Dermis microvascular lymphatic vessel endothelial cell (primary cell): ENCODE data around the gene NMRK1. TPM values are rescaled to one million over a fixed set of nuclear protein-coding genes. Genes with fewer than 3 reads are reported as not detected.

Source experiments
- DNase-seq, 2 donors: peaks; one replicate each; pipeline versions ENCODE4 v3.0.0 to v3.0.0-alpha.2; 2010; ENCODE audit warnings: low read depth in 2 of 2
- total RNA-seq: library from RNA; depleted of rRNA; stranded (reverse); fragments of >200 nt; gene quantifications from 2 replicates; pipeline ENCODE4 v1.2.1, GENCODE V29; 2014

The NMRK1 gene
- total RNA-seq, 1 donor from 2014 or later, result 19.4 TPM

DNA sequence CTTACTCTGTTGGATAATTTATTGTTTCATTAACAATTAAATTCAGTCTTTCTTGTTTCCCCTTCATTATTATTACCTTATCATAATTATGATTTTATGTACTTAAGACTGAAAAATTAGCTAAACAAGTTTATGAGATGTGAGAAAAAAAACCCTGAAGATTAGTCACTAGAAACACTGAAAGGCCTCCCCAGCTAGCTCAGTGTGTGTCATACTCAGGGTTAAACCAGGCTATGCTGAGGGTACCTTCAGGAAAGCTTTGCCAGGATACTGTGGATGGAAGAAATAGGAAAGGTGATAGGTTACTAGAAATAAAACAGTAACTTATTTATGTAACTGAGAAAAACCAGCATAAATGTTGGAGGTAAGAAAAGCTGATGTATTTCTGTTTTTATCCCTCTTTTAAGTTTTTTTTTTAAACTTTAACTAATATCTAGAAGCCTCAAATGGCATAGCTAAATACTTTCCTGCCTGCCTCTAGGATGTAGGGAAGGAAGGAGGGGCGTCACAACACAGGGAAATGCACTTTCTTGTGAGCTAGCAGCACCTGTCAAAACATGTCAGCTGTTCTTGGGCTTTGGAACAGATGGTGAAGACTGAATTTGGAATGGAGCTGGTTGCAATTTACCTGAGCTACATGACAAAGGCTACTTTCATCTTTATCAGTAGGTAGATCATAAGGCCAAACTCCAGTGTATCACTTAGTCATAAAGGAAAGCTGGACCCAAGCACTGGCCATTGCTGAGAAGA, 24.2 kb downstream of the NMRK1 start:
- DNase-seq, result no peak

DNA sequence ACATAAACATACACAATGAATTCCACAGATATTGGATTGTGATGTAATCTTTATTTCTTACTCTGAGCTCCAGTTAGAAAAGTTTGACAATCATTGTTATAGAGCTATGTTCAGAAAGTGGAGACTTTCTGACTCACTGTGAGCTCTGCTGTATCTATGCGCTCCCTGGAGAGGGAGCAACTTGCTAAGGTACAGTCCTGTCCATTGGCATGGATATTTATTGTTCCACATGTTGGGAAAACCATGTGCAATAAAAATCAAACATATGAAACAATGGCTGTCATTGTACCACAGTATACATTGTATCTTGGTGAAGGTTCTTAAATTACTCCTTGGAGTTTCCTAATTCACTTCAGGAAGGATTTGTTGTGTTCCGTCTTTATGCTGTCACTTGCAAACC, 26.8 kb downstream of the NMRK1 start:
- no peak for DNase-seq

DNA sequence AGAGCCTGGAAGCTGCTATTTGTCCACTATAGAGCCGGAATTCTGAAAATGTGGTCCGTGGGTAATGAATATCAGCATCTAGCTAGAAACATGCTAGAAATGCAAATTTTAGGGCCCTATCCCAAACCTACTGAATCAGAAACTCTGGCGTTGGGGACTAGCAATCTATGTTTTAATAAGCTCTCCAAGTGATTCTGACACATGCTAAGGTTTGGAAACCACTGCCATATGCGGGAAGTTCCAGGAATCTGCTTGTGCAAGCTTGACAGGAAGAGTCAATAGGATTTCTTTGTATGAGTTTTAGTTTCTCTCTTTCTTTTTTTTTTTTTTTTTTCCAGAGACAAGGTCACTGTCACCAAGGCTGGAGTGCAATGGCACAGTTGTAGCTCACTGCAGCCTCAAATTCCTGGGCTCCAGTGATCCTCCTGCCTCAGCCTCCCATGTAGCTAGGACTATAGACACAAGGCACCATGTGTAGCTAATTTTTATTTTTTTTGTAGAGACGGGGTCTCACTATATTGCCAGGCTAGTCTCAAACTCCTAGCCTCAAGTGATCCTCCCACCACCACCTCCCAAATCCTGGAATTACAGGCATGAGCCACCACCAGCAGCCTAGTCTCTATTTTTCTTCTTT, 33.5 kb downstream of the NMRK1 start:
- no peak for DNase-seq

DNA sequence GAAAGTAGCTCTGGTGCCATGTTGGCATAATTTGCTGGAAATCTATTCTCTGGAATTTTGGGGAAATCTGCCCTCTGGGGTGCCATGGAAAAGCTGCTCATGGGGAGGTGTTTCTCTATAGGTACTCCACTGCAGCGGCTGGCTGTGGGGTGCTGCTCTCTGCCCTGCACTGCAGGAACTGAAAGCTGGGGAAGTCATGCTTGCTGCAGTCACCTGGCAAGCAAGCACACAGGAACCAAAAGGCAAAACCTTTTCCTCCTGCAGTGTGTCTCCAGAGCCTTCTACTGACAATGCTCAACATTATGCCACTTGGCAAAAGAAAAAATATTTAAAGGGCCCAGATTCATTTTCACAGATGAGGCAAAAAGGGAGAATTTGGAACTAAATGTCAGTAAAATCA, 34.1 kb downstream of the NMRK1 start:
- DNase-seq, result no peak

DNA sequence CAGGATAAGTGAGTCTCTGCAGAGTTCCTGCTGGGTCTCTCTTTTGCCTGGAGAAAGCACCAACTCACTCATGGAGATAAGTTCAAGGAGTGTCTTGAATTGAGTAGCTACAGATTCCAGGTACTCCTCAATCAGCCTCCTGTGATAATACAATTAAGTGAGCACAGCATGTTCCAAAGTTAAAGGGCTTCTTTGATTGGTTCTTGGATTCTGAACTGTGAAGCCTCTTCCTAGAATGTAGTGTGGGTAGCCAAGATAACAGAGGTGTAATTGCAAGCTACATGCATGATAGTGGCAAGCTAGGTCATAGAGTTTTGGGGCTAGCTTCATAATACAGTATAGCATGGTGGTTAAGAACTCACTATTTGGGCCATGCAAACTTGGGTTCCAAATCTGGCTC, 36.7 kb downstream of the NMRK1 start:
- no peak for DNase-seq

DNA sequence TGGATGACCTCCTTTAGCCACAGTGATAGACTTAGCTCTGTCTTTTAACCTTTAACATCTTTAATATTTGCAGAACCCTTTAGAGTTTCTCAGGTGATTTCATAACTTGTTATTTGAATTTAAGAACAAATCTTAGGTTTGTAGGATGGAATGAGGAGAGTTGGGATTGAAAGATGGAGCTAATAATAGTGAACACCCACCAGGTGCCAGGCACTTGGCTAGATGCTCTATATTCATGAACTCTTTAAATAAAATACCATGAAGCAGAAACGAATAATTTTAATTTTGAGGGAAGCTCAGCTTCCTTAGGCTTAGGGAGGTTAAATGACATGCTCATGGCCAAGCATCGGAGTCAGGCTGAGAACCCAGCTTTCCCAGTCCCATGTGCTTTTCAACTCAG, 40.4 kb downstream of the NMRK1 start:
- DNase-seq, result no peak

DNA sequence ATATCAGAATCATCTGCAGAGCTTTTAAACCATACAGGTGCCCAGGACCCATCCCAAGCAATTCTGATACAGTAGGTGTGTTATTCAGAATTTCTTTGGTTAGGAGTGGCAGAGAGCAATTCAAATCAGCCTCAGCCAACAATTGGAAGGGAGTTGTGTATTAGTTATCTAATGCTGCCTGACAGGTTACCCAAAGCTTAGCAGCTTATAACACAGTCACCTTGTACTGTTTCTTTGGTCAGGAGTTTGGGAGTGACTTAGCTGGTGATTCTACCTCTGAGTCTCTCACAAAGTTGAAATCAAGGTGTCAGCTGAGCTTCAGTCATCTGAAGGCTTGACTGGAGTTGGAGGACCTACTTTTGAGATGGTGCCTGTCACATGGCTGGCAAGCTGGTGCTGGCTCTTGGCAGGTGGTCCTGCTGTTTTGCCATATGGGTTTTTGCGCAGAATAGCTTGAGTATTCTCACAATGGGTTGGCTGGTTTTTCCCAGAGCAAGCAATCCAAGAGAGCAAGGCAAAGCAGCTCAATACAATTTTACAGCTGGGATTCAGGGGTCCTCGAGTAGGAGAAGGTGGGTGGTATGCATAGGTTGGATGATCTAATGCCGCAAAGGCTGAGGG, 41.1 kb downstream of the NMRK1 start:
- no peak for DNase-seq

DNA sequence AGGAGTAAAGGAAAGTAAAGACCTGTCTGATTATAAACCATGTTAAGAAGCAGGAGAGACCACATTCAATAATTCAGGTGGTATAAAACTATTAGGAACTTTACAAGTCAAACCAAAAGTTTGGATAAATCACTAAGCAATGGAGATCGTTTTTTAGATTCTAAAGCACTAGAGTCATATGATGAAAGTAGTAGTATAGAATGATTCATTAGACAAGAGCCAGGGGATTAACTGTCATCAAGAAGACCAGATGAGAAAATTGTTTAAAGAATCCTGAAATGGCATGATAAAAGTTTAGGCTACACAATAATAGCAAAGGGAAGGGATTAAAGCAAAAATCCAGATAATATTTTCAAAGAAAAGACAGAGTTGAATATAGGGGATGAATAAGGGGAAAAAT, 46.9 kb downstream of the NMRK1 start:
- DNase-seq, result no peak

DNA sequence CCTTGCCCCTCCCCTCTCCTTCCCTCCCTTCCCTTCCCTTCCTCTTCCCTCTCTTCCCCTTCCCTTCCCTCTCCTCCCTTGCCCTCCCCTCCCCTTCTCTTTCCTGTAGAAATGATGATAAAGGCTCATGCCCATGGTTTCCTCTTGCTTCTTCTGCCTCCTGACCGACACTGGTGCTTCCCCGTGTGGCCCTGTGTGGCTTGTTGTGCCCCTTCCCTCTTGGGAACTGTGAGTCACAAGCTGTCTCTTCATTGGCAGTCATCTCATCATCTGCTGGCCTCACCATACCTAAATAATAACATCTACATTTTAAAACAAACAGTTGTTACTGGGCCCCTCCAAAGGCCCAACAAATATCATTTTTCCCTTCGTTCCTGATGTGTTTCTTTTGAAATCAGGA, 48.2 kb downstream of the NMRK1 start:
- DNase-seq, result no peak

DNA sequence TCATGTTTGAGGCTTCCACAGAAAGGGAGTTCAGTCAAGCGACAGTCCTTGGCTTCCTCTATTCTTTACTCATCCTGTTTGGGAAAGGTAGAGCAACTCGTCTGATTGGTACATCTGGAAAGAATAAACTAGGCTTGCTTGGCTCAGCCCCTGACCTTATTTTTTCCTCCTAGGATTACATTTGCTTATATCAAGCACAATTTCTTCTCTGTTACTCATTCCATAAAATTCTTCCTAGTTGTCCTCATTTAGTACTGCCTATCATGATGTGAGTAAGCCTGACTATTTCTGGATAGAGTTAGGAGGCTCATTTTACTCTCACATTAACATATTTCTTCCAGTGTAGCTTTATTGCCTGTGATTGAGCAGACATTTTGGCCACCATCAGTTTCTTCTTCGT, 48.9 kb downstream of the NMRK1 start:
- DNase-seq, result no peak

DNA sequence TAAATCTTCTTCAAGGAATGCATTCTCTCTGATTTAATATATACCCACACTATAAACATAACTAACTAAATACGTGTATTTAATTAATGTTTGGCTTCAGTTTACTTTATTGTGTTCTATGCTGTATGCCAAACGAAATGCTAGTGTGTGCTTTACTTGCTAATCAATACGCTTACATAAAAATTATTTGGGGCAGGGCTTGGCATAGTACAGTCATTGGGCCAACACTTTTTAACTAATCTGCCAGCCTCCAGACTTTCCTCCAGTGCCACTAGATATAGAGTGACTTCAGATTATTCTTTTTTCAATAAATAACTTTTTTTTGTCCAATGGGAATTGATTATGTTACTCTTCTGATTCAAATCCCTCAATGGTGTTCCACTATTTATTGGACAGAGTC, 51.2 kb downstream of the NMRK1 start:
- no peak for DNase-seq

DNA sequence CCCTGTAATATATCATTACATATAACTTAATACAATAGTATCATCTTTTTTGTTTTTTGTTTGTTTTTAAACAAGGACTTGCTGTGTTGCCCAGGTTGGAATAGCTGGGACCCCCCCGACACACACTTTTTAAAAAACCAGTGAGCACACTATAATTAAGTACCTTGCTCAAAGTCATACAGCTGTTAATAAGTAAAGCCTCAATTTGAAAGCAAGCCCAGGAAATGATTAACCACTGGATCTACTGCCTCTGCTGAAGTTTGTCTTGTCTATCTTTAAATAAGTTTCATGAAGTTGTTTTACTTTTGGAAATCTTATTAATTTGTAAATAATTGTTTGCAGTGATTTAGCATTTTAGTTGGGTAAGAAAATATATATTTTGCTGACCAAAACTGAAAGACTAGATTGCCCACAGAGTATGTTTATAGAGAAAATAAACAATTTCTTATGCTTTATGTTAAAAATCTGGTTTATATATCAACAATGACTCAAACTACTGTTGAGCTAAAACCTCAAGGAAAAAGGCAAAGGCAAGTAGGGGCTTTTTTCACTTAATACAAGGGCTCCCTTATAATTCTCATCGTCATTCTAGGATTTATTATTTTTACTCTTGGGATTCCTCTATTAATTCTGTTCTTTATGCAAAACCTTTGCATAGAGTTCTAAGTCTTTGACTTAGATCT, 54.0 kb downstream of the NMRK1 start:
- DNase-seq, result no peak

DNA sequence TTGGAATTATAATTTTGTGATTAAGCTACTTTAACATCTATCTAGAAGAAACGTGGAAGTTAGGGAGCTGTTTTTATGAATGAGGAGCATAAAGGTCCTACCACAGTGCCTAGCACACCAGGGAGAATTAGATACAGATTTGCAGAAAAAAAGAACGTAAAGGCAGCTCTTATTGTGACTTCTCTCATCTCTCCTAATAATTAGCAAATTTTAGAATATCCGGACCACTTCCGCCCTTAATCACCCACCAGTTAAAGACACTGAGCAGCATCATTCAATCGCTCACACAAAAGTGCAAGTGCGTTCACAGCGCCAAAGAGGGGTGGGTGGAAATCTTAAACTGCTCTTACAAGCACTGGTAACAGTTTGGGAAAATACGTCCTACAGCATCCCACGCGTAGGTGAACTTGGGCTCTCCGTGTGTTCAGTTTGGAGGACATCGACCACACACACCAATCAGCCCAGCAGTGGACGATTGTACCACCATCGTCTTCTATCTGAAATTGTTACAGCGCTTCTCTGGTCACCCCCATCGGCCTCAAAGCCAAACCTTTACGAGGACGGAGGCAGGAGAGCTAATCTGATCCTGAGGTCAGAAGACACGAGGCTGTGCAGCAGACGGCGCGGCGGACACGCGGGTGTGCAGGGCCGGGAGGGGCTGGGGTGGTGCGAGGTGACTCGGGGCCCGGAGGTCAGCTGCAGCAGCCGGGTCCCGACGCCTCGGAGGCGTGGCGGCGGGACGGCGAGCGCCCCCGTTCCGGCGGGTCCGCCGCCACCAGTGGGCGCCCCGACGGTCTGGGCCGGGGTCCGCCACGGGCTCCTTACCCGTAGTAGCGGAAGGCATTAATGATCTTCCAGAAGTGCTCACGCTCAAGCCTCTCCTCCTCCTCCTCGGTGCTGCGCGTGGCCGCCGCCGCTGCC, 60.5 kb downstream of the NMRK1 start:
- peak in 1 of 2 donors; percentile 46 for DNase-seq

DNA sequence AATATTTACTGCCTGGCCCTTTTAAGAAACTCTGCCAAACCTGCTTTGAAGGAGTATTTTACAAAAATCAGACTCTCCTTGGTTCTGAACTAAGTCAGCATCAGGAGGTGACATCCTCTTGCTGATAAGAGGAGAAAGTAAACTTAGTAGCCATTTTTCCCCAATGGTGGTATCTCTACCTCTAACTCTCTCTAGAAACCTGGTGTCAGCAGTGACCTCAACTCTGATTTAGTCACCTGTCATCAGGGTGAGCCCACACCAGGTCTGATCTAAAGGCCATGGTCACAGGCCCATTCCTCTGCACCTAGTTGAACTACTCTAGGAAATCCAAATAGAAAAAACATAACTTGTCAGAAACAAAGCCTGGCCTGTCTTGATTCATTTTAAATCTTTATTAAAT, 64.1 kb downstream of the NMRK1 start:
- DNase-seq, result no peak

DNA sequence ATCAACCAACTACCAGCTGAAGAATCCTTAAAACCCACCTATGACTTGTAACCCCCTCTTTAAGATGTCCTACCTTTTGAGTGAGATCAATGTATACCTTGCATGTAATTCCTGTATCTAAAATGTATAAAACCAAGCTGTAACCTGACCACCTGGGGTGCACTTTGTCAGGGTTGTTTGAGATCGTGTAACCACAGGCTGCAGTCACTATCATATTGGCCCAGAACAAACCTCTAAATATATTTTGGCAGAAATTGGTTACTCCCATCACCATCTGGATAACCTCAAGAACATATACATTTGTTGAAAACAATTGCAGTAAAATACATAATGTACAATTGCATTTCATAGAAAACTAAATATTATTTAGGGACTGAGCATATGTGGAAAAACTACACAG, 68.3 kb downstream of the NMRK1 start:
- DNase-seq, result no peak

DNA sequence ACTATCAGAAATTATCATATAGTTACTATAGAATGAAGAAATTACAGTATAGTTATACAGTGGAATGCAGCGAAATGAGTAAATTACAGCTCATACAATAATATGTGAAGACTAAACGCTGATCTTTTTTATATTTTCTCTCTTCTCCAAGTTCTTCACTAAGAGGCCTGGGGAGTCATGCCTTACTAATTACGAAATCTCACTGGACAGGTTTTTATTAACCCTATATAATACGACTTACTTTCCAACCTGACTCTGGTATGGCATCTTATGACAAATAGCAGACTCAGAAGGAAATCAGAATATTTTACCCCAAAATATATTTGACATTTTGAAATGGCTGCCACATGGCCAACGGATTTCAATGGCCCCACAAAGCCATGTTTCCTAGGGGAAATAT, 68.9 kb downstream of the NMRK1 start:
- no peak for DNase-seq

DNA sequence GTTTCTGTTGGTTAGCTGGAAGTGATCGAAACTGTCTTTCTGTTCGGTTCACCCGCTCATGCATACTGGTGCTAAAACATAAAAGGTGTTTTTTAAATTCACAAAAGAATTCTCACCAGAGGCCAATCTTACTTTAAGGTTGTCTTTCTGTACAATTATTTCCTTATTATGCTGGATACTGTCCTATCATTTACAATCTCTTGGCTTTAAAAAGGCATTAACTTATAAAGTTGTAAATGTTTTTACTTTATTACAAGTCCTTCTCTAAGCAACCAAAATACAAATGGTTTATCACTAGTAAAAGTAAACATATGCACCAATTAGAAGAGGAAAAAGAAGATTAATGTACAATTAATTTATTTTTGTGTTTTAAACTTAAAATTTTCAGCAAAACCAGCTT, 70.6 kb downstream of the NMRK1 start:
- no peak for DNase-seq

DNA sequence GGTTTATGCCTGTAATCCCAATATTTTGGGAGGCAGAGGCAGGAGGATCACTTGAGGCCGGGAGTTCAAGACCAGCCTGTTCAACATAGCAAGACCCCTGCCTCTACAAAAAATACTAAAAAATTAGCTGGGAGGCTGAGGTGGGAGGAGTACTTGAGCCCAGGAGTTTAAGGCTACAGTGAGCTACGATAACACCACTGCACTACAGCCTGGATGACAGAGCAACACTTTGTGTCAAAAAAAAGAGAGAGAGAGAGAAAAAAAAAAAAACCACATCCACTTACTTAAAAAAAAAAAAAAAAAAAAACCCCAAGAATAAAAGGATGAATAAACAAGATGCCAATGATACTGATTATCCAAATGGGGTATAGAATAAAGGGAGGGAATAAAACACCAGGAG, 74.2 kb downstream of the NMRK1 start:
- no peak for DNase-seq
